ENCODE measurements around the gene SEC14L1. TPM values are rescaled to one million over a fixed set of nuclear protein-coding genes. Genes with fewer than 3 reads are reported as not detected.

The SEC14L1 gene
- total RNA-seq, 1 donor from 2014 or later = 93.2 TPM

DNA sequence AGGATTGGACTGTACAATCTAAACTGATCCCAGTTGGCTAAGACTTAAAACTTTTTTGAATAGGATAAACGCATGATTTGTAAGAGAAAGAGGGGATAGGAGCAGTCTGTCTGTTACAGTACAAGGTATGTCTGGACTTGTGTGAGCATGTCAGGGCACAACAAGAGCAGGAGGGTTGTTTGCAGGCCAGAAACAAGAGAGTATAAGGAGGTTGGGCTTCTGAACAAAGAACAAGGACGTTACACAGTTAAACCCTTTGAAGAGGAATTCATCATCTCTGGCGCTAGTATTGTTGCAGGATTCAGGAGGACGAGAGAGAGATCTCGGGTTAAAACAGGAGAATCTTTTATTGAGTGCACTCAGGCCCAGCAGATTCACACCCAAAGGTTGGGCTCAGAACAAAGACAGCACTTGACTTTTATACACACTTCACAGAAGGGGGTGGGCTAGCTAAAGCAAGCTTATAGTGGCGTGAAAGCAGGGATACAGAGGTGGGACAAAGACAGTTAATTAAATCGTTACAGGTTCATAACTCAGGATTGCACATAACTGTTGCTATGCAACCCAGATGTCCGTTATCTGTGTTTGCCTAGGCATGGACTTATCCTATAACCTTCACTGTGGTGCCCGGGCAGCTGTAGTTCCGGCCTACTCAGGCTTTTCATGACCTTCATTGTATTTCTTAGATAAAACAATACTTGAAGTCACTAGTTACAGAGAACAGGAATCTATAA lies 34.3 kb downstream of the SEC14L1 start:
- H3K27ac Mint-ChIP-seq (ENCODE audit: unreplicated experiment) = no peak overlapping the region
- Histone ChIP-seq H3K79me2 (ENCODE audit: insufficient read depth, low read length) (peaks cover 97% of the 10 kb centered on the region), H3K9me3 (ENCODE audit: insufficient read depth, low read depth, low read length) (peaks cover 13% of the 10 kb centered on the region), H2AFZ (ENCODE audit: low read depth, low read length) (no peak overlapping the region), H3K27ac (ENCODE audit: low read depth, low read length) (no peak overlapping the region), H3K36me3 (ENCODE audit: insufficient read depth, low read length) (peaks cover 6% of the 10 kb centered on the region), H4K20me1 (ENCODE audit: insufficient read depth, low read length) (peaks cover 80% of the 10 kb centered on the region), H3K4me2 (ENCODE audit: low read length) (no peak overlapping the region), H3K27me3 (ENCODE audit: insufficient read depth, low read length) (no peaks in the 10 kb centered on the region), H3K9ac (ENCODE audit: low read length) (no peak overlapping the region), H3K4me3 (ENCODE audit: insufficient read depth, low read depth, low read length) (no peak overlapping the region), H3K4me1 (ENCODE audit: insufficient read depth, low read length) (no peaks in the 10 kb centered on the region)
- H3K4me3 Mint-ChIP-seq (ENCODE audit: unreplicated experiment) = peak overlapping the region; percentile 4
- H3K4me1 Mint-ChIP-seq (ENCODE audit: low read depth, unreplicated experiment) = peaks cover 2% of the 10 kb centered on the region
- DNase-seq (ENCODE audit: low read depth) (no peak), FAIRE-seq (no peak)
- no peaks in the 10 kb centered on the region for H3K27me3 Mint-ChIP-seq (ENCODE audit: low read depth, unreplicated experiment)
- peaks cover 17% of the 10 kb centered on the region for H3K9me3 Mint-ChIP-seq (ENCODE audit: unreplicated experiment)
- no peak for TF ChIP-seq EZH2 (IDR thresholded peaks at IDR 0.05; ENCODE audit: insufficient read depth, low read length)
- TF ChIP-seq, protein P1, sequence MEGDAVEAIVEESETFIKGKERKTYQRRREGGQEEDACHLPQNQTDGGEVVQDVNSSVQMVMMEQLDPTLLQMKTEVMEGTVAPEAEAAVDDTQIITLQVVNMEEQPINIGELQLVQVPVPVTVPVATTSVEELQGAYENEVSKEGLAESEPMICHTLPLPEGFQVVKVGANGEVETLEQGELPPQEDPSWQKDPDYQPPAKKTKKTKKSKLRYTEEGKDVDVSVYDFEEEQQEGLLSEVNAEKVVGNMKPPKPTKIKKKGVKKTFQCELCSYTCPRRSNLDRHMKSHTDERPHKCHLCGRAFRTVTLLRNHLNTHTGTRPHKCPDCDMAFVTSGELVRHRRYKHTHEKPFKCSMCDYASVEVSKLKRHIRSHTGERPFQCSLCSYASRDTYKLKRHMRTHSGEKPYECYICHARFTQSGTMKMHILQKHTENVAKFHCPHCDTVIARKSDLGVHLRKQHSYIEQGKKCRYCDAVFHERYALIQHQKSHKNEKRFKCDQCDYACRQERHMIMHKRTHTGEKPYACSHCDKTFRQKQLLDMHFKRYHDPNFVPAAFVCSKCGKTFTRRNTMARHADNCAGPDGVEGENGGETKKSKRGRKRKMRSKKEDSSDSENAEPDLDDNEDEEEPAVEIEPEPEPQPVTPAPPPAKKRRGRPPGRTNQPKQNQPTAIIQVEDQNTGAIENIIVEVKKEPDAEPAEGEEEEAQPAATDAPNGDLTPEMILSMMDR (IDR thresholded peaks at IDR 0.05; ENCODE audit: insufficient read depth, low read depth, low read length) = no peak
- H3K36me3 Mint-ChIP-seq (ENCODE audit: low read depth, unreplicated experiment) = peaks cover 40% of the 10 kb centered on the region

DNA sequence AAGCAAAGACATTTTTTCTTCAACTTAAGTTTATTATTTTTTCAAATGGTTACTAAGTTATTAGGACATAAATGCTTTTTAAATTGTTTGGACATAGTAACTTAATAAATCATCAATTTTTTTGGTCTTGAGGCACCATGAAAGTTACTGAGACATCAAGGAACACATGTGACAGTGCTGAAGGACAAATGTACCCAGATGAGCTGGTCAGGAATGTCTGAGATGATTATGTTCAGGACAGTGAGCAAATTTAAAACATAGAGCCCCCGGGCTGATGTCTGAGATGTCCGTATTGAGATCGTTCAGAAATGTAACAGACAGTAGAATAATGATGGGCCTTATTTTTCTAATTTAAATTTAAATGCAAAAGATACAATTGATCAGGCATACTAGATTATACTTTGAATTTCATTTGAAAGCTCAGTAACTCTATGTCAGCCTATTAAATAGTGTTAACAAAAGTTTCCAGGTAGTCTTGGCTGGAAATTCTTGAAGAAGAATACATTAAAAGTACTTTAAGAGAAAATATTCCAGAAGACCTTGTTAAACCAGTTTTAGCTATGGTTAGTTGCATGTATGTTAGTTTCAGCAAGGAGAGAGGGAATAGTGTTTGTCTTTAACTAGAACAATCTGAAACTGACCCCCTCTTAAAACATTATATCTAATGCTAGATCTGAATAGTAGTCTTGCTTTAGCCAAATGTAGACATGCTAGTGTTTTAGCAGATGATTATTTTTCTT lies 36.4 kb downstream of the SEC14L1 start:
- H3K27ac Mint-ChIP-seq (ENCODE audit: unreplicated experiment) = no peak overlapping the region
- no peaks in the 10 kb centered on the region for H3K27me3 Mint-ChIP-seq (ENCODE audit: low read depth, unreplicated experiment)
- Histone ChIP-seq H3K79me2 (ENCODE audit: insufficient read depth, low read length) (peaks cover 97% of the 10 kb centered on the region), H3K36me3 (ENCODE audit: insufficient read depth, low read length) (peaks cover 6% of the 10 kb centered on the region), H3K4me2 (ENCODE audit: low read length) (no peak overlapping the region), H3K4me3 (ENCODE audit: insufficient read depth, low read depth, low read length) (no peak overlapping the region), H3K27me3 (ENCODE audit: insufficient read depth, low read length) (no peaks in the 10 kb centered on the region), H4K20me1 (ENCODE audit: insufficient read depth, low read length) (peaks cover 80% of the 10 kb centered on the region), H3K4me1 (ENCODE audit: insufficient read depth, low read length) (peaks cover 2% of the 10 kb centered on the region), H2AFZ (ENCODE audit: low read depth, low read length) (no peak overlapping the region), H3K27ac (ENCODE audit: low read depth, low read length) (no peak overlapping the region), H3K9me3 (ENCODE audit: insufficient read depth, low read depth, low read length) (peaks cover 13% of the 10 kb centered on the region), H3K9ac (ENCODE audit: low read length) (no peak overlapping the region)
- FAIRE-seq = no peak
- peaks cover 10% of the 10 kb centered on the region for H3K4me1 Mint-ChIP-seq (ENCODE audit: low read depth, unreplicated experiment)
- no peak overlapping the region for H3K4me3 Mint-ChIP-seq (ENCODE audit: unreplicated experiment)
- no peak for DNase-seq (ENCODE audit: low read depth)
- peaks cover 40% of the 10 kb centered on the region for H3K36me3 Mint-ChIP-seq (ENCODE audit: low read depth, unreplicated experiment)
- TF ChIP-seq, protein P1 (IDR thresholded peaks at IDR 0.05; ENCODE audit: insufficient read depth, low read depth, low read length) = no peak
- TF ChIP-seq EZH2 (IDR thresholded peaks at IDR 0.05; ENCODE audit: insufficient read depth, low read length) = no peak
- H3K9me3 Mint-ChIP-seq (ENCODE audit: unreplicated experiment) = peaks cover 14% of the 10 kb centered on the region
